HG02642 (cell line): Measurements from ENCODE around the gene GAA.
"Not testable (repeated sequence)": the region's sequence is repeated elsewhere in the genome, so short reads cannot be mapped to it uniquely, and the experiment has no call there.

Source experiments
- ATAC-seq: cut with Tn5 transposase; IDR thresholded peaks from one replicate; pipeline ENCODE4 v1.9.1; 2021; ENCODE audit warnings: mild to moderate bottlenecking; ENCODE audit not compliant: unreplicated experiment, poor library complexity

GAA gene

DNA sequence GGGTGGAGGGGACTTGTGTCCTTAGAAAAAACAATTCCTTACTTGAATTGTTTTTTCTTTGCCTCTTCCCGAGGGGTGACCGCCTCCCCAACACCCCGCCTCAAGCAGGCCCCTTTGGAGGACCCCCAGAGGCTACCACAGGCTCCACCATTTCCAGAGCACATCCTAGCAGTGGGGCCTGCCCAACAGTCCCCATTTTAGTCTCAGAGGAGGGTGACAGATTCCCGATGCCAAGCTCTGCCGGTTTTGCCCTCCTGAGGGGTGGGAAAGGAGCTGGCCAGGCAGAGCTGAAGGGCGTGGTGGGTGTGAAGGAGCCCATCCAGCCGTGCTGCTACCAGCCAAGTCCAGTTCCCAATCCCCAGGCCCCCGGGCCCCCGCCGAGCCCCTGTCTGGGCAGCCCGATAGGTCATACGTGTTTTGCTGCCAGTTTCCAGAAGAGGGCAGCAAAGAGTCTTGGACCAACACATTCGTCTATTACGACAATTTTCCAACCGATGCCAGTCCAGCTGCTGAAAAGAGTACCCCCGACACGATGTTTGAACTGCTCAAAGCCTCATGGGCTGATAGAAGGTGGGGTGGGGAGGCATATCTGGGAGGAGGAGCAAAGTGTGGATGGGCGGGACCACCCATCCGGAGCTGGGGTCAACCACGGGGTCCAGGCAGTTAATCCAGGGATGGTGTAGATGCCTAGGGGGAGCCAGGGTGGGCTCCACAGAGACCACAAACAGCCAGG is 18.8 kb upstream of the GAA start:
- ATAC-seq = no peak

DNA sequence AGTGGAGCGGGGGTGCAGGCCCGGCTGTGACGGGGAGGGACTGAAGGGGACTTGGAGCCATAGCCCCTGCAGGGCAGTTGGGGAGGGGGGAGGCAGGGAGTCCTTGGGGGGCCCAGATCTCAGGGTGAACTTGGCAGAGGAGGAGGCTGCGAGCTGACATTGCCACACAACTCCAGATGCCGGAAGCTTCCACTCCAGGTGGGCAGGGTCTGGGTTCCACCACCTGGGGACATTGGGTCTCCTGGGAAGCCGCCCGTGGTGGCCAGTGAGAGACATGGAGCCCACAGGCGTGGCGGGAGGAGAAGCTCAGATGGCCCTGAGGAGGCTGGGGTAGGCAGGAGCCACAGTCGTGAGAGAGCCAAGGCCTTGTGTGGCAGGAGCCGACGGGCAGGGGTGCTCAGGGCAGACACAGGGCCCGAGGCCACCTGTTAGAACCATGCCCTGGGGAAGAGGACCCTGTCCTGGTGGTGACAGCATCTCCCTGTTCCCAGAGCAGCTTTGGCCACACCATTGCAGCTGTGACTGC is 18.2 kb upstream of the GAA start:
- ATAC-seq = no peak

DNA sequence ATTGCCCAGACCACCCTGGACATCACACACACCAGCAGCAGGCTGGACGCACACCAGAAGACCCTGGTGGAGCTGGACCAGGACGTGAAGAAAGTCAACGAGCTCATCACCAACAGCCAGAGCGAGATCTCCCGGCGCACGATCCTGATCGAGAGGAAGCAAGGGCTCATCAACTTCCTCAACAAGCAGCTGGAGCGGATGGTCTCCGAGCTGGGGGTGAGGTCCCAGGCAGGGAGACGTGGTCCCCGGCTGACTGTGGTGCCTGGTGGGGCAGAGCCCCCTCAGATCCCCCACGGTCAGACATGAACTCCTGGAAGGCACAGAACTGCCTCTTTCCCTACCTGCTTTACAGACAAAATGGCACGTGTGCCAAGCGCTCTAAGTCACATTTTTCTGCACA is 16.6 kb upstream of the GAA start:
- no peak for ATAC-seq

DNA sequence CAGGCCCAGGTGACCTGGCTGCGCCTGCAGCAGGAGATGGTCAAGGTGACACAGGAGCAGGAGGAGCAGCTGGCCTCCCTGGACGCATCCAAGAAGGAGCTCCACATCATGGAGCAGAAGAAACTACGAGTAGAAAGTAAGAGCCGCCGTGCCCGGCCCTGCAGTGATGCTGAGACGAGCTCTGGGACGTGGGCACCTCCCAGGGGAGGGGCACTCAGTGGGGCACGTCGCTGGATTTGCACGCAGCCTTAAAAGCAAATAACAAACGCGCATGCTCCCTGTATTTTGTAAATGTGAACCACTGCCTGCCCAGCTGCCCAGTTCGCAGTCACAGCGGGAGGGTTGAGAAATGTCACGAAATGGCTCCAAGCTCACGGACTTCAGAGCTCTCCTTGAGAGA is 15.3 kb upstream of the GAA start:
- no peak for ATAC-seq

DNA sequence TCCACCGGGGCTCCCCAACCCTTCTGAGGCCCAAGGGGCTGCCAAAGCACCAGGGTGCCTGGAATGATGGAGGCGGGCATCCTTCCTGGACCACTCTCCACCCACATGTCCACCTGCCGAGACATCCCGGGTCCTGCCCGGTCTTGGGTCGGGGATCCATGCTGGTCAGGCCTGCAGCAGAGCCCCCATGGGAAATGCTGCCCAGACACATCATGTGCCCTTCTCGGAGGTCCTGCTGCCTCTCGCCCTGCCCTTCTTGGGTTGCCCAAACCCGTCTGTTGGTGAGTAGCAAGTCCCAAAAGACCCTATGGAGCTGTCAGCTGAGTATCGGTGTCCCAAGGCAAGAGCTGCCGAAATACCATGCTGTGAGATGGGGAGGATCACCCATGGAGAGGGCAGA is 14.8 kb upstream of the GAA start:
- ATAC-seq = no peak

DNA sequence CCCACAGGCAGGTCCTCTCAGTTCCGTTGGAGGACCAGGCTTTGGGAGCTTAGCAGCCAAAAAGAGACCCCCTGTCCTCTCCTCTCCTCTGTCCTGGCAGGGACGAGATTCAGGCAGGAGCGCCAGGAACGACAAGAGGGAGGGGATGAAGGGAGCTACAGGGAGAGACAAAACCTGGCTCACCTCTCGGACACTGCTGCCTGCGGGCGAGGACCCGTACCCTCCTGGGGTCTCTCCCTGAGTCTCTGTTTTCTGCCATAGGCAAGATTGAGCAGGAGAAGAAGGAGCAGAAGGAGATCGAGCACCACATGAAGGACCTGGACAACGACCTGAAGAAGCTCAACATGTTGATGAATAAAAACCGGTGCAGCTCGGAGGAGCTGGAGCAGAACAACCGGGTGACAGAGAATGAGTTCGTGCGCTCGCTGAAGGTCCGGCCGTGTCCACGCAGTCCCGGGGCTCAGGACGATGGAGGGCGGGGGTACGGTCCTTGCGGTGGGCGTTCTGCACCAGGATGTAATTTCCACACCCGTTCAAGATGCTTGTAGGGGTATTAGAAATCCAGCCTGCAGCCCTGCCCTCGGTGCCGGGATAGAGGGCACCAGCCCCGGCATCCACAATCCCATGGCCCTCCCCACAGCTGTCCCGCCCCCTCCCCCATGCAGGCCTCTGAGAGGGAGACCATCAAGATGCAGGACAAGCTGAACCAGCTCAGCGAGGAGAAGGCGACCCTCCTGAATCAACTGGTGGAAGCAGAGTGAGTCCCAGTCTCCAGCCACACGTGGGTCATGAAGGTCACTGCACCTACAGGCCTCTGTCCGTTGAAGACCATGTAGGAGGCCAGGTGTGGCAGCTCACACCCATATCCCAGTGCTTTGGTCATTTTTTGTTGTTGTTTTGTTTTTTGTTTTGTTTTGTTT is 13.8 kb upstream of the GAA start:
- ATAC-seq = no peak

DNA sequence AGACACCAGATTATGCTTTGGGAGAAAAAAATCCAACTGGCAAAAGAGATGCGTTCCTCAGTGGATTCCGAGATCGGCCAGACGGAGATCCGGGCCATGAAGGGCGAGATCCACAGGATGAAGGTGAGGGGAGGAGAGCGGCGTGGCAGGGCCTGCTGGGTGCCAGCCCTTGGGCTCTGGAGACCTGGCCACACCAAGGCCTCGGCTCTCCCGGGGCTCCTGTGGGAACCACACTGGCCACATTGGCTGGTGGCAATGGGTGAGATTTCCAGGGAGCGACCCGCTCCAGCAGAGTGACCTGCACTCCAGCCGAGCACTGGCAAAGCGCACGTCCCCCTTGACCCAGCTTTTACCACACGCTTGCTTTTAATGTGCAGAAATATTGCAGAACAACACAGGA is 11.6 kb upstream of the GAA start:
- ATAC-seq = no peak

DNA sequence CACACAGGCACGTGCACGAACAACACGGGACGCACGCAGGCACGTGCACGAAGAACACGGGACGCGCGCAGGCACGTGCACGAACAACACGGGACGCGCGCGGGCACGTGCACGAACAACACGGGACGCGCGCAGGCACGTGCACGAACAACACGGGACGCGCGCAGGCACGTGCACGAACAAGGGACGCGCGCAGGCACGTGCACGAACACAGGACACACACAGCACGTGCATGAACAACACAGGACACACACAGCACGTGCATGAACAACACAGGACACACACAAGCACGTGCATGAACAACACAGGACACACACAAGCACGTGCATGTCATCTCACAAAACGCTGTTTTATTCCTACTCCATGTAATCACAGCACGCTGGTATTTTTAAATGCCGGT is 11.2 kb upstream of the GAA start:
- not testable (repeated sequence) for ATAC-seq

DNA sequence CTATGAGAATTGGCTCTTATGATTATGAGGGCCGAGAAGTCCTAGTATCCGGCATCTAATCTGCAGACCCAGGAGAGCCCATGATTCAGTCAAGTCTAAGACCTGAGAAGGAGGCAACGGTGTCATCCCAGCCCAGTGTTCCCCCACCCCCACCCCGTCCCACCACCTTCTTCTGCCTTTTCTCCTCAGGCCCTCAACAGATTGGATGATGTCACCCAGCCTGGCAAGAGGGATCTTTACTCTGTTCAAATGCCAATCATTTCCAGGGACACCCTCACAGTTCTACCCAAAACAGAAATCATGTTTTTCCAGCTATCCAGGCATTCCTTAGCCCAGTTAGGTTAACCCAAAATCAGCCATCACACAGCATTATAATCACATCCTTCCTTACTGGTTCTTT is 10.0 kb upstream of the GAA start:
- ATAC-seq = no peak

DNA sequence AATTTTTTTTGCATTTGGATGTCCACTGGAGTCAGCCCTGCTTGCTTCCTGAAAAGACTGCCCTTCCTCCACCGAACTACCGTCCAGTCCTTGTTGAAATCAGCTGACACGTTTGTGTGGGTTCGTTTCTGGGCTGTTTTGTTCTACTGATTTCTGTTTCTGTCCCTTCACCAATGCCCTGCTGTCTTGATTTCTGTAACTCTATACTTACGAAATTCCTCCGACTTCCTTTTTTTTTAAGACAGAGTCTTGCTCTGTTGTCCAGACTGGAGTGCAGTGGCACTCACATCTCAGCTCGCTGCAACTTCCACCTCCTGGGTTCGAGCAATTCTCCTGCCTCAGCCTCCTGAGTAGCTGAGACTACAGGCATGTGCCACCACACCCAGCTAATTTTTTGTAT is 8.4 kb upstream of the GAA start:
- ATAC-seq = no peak

DNA sequence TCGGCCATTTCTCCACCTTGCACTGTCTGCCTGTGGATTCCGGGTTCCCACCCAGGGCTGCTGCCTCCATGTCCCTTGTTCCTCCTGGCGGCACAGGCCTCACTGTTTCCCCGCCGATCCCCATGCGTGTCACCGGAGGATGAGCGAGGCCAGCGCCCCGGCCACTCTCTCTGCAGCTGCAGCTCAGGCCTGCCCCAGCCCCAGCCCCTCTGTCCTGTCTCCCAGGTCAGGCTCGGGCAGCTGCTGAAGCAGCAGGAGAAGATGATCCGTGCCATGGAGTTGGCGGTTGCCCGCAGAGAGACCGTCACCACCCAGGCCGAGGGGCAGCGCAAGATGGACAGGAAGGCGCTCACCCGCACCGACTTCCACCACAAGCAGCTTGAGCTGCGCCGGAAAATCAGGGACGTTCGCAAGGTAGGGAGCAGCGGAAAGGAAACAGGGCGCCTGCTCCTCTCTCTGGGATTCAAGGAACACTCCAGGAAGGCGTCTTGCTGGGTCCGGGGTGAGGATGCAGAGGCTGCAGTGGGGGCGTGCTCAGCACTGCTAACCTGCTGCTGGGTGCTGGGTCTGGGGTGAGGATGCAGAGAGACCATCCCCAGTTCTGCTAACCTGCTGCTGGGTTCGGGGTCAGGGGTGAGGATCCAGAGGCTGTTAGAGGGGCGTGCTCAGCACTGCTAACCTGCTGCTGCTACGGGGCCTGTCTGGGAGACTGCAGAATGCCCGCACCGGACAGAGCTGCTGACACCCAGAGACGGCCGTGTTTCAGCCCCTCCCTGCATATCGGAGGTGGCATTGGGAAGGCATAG is 6.1 kb upstream of the GAA start:
- no peak for ATAC-seq

DNA sequence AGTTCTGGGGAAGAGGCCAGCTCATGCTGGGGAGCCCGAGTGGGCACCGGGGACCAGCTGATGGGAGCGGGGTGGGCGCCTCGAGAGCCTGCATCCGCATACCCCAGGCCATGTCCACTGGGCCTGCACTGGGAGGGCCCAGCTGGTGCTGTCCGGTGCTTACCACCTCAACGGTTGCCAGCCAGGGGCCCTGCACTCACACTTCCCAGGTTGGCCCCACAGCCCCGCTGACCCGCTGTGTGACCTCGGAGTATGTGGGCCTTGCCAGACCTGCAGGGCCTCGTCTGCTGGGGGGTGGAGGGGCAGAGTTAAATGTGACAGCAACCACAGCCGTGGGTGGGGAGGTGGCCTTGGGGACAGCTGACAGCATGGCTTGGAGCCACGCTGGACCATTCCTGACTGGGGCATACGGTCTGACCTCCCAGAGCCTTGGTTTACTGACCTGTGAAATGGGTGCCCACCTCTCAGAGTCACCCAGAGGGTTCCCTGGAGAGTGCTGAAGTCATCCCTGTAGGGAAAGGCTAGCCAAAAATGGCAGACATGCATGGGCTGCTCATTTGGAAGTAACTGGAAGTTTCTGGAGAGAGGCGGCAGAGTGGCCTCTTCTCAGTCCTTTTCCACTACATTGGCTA is 5.4 kb upstream of the GAA start:
- no peak for ATAC-seq

DNA sequence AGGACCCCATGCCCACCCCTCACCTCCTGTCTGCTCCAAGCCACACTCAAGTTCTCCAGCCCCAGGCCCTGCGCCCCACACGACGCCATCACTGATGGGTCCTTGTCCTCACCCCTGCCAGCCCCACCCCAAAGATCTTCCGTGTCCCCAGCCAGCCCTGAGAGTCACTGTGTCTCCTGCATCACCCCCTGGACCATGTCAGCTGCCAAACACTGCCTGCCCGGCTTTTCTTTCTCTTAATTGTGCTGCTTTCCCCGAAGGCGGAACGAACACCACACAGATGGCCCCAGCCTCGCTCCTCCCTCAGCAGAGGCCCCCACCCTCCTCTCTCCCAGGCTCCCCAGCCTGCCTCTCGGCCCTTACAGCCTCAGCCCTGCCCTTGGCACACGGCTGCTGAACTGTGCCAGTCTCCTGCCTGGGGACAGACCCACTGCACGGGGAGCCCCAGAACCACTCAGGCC is 4.8 kb upstream of the GAA start:
- no peak for ATAC-seq

DNA sequence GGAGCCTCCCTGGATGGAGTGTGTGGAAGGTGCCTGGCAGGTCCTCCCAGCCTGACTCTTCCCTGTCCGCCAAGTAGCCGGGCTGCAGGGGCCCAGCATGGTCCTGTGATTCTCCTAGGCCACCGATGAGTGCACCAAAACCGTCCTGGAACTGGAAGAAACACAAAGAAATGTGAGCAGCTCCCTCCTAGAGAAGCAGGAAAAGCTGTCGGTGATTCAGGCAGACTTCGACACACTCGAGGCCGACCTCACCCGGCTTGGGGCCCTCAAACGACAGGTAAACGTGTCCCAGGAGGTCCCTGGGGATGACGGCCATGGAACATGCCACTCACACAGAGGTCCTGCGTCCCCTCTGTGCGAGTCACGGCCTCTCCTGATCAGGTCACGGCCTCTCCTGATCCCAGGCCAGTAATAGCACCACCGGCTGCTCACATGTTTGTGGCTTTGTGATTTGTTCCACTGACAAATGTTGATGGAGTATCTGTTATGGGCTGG is 4.2 kb upstream of the GAA start:
- ATAC-seq = no peak

DNA sequence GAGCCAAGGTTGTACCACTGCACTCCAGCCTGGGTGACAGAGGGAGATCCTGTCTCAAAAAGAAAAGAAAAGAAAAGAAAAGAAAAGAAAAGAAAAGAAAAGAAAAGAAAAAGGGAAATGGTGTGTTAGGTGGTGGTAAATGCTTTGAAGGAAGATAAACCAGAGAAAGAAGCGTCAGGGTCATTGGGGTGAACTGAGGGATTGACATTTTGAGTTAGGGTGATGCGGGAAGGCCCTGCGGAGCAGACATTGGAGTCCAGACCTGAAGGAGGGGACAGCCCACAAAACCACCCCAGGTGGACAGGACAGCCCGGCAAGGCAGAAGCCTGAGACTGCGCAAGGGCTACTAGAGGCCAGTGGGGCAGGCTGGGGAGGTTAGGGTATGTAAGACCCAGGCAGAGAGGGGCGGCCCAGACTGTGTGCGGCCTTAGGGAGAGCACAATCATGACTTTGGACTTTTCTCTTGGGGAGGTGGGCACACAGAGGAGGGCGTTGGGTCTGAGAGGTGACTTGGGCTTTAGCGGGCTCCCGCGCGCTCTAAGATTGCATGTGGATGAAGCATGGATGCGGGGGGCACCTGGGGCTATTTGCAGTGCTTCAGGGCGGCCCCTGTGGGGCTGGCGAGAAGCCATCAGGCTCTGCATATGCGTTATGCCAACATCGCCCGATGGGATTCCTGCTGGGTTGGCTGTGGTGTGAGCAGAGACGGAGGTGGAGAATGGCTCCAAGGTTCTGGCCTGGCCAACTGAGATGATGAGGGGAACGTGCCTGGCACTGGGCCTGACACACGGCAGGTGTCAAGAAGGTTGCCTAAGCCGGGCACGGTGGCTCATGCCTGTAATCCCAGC is 3.3 kb upstream of the GAA start:
- no peak for ATAC-seq

DNA sequence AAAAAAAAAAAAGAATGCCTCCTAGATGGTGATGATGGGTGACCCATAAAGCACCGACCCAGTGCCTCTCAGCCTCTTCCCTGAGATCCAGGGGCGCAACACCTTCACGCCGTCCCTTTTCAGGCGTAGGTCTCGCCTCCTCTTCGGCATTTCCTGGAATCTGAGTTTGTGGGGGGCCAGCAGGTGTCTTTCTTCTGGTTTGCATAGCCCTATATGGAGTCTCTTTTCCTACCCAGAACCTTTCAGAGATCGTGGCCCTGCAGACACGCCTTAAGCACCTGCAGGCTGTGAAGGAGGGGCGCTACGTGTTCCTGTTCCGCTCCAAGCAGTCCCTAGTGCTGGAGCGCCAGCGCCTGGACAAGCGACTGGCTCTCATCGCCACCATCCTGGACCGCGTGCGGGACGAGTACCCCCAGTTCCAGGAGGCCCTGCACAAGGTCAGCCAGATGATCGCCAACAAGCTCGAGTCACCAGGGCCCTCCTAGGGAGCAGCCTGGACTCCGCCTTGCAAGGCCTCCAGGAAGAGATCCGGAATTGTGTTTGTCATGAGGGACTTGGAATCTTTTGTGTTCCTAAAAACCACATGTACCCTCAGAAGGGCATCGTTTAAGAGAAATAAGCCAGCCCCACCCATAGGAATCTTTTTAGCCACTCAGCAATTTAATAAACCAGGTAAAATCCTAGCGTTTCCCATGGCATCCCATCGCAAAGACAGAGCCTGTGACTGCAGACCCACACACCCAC is 1.9 kb upstream of the GAA start:
- no peak for ATAC-seq

DNA sequence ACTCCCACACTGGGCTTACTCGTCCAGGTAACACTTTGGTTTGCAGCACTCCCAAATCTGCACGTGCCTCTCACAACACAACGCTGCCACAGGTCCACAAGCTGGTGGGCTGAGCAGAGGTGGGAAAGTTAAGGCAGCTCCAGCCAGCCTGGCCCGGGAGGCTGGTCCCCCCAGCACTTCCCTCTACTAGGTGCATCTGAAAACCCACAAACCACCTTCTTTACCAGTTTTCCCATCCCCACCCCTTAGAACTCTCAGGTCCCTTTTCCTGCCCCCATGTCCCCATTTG is 1.4 kb upstream of the GAA start:
- no peak for ATAC-seq

DNA sequence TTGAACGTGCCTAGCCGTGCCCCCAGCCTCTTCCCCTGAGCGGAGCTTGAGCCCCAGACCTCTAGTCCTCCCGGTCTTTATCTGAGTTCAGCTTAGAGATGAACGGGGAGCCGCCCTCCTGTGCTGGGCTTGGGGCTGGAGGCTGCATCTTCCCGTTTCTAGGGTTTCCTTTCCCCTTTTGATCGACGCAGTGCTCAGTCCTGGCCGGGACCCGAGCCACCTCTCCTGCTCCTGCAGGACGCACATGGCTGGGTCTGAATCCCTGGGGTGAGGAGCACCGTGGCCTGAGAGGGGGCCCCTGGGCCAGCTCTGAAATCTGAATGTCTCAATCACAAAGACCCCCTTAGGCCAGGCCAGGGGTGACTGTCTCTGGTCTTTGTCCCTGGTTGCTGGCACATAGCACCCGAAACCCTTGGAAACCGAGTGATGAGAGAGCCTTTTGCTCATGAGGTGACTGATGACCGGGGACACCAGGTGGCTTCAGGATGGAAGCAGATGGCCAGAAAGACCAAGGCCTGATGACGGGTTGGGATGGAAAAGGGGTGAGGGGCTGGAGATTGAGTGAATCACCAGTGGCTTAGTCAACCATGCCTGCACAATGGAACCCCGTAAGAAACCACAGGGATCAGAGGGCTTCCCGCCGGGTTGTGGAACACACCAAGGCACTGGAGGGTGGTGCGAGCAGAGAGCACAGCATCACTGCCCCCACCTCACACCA is 724 bp downstream of the GAA start:
- ATAC-seq = peak; percentile 16
